ENCODE data around the gene P2RY2. TPM values are rescaled to one million over a fixed set of nuclear protein-coding genes. Genes with fewer than 3 reads are reported as not detected.

The P2RY2 gene
- total RNA-seq, 1 experiment from 2014 or later: 0.26 TPM

- Histone ChIP-seq H3K23ac (ENCODE audit: insufficient read length, low read depth, low read length) (no peak overlapping the region), H3K18ac (ENCODE audit: insufficient read length, low read depth, low read length) (no peak overlapping the region), H3K4ac (ENCODE audit: low read depth, low read length) (no peak overlapping the region), H2BK5ac (ENCODE audit: insufficient read length, low read length) (no peak overlapping the region), H2AFZ (ENCODE audit: low read length) (no peak overlapping the region), H4K20me1 (ENCODE audit: control insufficient read depth, insufficient read depth, insufficient read length) (no peaks in the 10 kb centered on the region), H2BK20ac (ENCODE audit: low read depth, low read length, poor library complexity, severe bottlenecking) (no peak overlapping the region), H2AK5ac (ENCODE audit: insufficient read length, low read length) (no peak overlapping the region), H3K27me3 (ENCODE audit: insufficient read depth, low read length) (peaks cover 3% of the 10 kb centered on the region; the same call in 1 of the 2 replicates), H4K8ac (replicated peaks; ENCODE audit: insufficient read length, low read depth, low read length) (no peak overlapping the region), H3K9me3 (ENCODE audit: control insufficient read depth, low read depth, low read length) (no peaks in the 10 kb centered on the region), H3K27ac (ENCODE audit: insufficient read length, low read depth, low read length) (no peak overlapping the region), H4K91ac (ENCODE audit: insufficient read length, low read depth, low read length) (no peak overlapping the region), H3K4me1 (ENCODE audit: insufficient read depth, low read length) (peaks cover 13% of the 10 kb centered on the region; the same call in 1 of the 2 replicates), H3K14ac (ENCODE audit: insufficient read depth, low read length) (no peak overlapping the region), H2BK12ac (ENCODE audit: insufficient read length, low read depth, low read length) (no peak overlapping the region), H2BK15ac (ENCODE audit: low read depth, low read length) (no peak overlapping the region), H3K79me2 (ENCODE audit: insufficient read depth, low read length) (no peaks in the 10 kb centered on the region), H3T11ph (ENCODE audit: low read length) (no peak overlapping the region), H3K4me2 (ENCODE audit: insufficient read depth, insufficient read length, low read length) (no peak overlapping the region), H4K5ac (ENCODE audit: insufficient read length, low read depth, low read length) (no peak overlapping the region), H3K9ac (ENCODE audit: extremely low read depth, insufficient read length, low read length) (no peak overlapping the region), H2BK120ac (ENCODE audit: low read depth, low read length, poor library complexity, severe bottlenecking) (no peak overlapping the region), H3K79me1 (ENCODE audit: insufficient read depth, low read depth, low read length, poor library complexity, severe bottlenecking) (no peaks in the 10 kb centered on the region), H3K56ac (ENCODE audit: insufficient read length, low read depth, low read length) (no peak overlapping the region), H3K23me2 (ENCODE audit: insufficient read length, low read depth, low read length, poor library complexity, severe bottlenecking) (peaks cover 3% of the 10 kb centered on the region)
- WGBS (ENCODE audit: extremely low coverage, insufficient read length, low lambda C conversion rate): no CpG with 5 or more reads among the region's 10 CpGs
- DNase-seq: peak; percentile 23
- H3K4me1 Mint-ChIP-seq: peaks cover 20 to 21% of the 10 kb centered on the region in 2 experiments
- H3K9me3 Mint-ChIP-seq: no peaks in the 10 kb centered on the region
- no peak overlapping the region for H3K4me3 Mint-ChIP-seq
- no peak overlapping the region; a peak in 1 of 7 replicates for H3K27ac Mint-ChIP-seq
- H3K27me3 Mint-ChIP-seq (ENCODE audit: low read depth): peaks cover 42% of the 10 kb centered on the region
- H3K36me3 Mint-ChIP-seq (ENCODE audit: insufficient read depth in 1 of 3, low read depth in 3 of 3): no peaks in the 10 kb centered on the region
- TF ChIP-seq CTCF (conservative IDR thresholded peaks at IDR 0.05): no peak
Measured at GRCh38 chr11:73223998-73224730, 6.1 kb downstream of the P2RY2 start.
